KG1 (cell line): ENCODE data around the gene HIC2.
"Not testable (repeated sequence)": the region's sequence is repeated elsewhere in the genome, so short reads cannot be mapped to it uniquely, and the experiment has no call there.

Experiments
- DNase-seq: peaks from one replicate; lab custom pipeline; 2025; lab: John Stamatoyannopoulos, UW

HIC2 gene

GRCh38 chr22:21490556-21490955, 73.4 kb downstream of the HIC2 start:
- not testable (repeated sequence) for DNase-seq

DNA sequence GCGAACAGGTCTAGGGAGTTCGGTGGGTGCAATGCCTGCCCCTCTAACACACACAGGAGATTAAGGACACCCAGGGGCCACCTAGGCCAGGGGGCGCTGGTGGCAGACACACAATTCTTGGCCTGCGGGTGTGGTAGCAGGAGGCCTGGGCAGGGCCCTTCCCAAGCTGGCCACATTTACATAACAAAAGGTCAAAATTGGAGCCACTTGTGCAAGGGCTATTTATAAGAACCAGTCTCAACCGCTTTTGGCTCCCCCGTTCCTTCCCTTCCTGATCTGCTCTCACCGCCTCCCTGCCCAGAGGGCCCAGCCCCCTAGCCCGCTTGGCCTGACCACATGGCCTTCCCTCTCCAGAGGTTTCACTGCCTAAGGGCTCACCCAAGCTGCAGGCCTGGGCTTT, 75.1 kb downstream of the HIC2 start:
- not testable (repeated sequence) for DNase-seq

GRCh38 chr22:21493789-21494782, 76.9 kb downstream of the HIC2 start:
- DNase-seq = not testable (repeated sequence)

- DNase-seq = not testable (repeated sequence)
Measured at GRCh38 chr22:21497984-21498383, 80.8 kb downstream of the HIC2 start.

DNA sequence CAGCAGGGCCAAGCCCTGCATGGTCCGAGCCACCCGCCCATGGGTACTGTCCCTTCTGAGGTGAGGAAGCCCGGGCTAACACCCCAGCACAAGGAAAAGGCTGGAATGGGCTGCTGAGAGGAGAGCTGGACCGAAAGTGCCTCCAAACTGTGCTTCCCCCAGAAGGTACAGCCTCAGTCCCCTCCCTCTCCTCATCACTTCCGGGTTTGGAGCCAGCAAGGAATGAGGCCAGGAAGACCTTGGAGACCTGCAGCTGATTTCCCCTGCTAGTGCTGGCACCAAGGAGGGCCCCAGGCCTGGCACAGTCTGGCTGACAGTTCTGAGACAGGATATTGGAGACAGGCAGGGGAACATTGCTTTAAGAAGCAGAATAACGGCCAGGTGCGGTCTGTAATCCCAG, 81.3 kb downstream of the HIC2 start:
- not testable (repeated sequence) for DNase-seq

DNA sequence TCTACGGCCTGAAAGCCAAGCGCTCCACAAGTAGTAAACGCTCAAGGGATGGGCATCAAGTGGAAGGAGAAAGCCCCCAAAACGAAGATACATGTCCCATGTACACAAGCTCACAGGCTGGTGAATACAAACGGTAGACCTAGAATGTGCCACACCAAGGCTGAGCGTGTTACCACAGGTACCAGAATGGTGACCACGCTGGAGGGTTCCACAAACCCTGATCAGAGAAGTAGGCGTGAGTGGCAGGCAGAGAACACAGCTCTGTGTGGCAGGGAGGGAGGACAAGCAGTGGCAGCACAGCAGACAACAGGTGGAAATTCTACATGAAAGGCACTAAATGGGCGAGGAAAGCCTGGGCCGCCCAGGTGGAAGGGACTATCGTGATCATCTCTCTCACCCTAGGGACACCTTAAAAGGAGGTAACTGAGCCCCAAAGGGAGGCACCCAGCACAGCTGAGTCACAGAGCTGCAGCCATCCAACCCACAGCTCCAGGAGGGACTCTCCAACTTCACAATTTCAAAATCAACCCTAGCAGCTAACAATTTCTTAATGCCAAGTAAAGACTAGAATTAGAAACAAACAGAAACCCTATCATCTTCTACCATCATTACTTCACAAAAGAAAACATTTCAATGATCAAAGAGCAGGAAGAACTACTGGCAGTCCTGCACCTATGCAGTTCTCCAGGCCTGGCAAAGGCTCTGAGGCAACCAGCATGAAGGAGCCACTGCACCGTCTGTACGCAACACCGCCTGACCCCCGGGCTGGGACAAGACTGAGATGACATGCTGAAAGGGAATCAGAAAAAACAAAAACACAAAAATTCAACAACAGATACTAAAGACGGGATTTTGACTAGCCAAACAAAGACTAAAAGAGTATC, 82.7 kb downstream of the HIC2 start:
- not testable (repeated sequence) for DNase-seq
